Measurements from ENCODE around the gene CA14.
"Not testable (repeated sequence)": the region's sequence is repeated elsewhere in the genome, so short reads cannot be mapped to it uniquely, and the experiment has no call there.

CA14 gene

DNA sequence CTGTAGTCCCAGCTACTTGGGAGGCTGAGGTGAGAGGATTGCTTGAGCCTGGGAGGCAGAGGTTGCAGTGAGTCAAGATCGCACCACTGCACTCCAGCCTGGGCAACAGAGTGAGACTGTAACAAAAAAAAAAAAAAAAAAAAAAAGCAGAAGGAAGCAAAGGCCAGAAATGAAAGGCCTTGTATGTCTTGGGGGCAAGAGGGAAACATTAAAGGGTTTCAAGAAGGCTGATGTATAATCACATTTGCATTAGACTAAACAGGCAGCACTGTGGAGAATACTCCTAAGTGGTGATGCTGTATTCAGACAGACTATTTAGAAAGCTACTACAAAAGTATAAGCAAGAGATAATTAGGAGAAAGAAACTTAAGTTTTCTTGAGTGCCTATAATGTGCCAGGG lies 32.0 kb upstream of the CA14 start:
- Histone ChIP-seq H3K9me3 (ENCODE audit: insufficient read depth, low read depth, low read length) (no peaks in the 10 kb centered on the region), H3K27me3 (ENCODE audit: insufficient read depth, low read length) (no peaks in the 10 kb centered on the region), H3K4me1 (ENCODE audit: insufficient read depth, low read length) (no peaks in the 10 kb centered on the region), H3K9ac (ENCODE audit: low read depth, low read length) (no peak overlapping the region), H3K36me3 (ENCODE audit: insufficient read depth, low read length) (peaks cover 88% of the 10 kb centered on the region), H3K27ac (ENCODE audit: low read depth, low read length) (no peak overlapping the region), H3K4me3 (ENCODE audit: low read length) (no peak overlapping the region)
- 83% methylated on average over 1 of the region's 1 CpG for WGBS

GRCh38 chr1:150226486-150226885 lies 31.1 kb upstream of the CA14 start:
- whole genome bisulfite sequencing: 93% methylated on average over 1 of the region's 2 CpGs
- Histone ChIP-seq H3K9ac (ENCODE audit: low read depth, low read length) (no peak overlapping the region), H3K27me3 (ENCODE audit: insufficient read depth, low read length) (no peaks in the 10 kb centered on the region), H3K4me1 (ENCODE audit: insufficient read depth, low read length) (no peaks in the 10 kb centered on the region), H3K27ac (ENCODE audit: low read depth, low read length) (no peak overlapping the region), H3K36me3 (ENCODE audit: insufficient read depth, low read length) (peaks cover 90% of the 10 kb centered on the region), H3K4me3 (ENCODE audit: low read length) (no peak overlapping the region), H3K9me3 (ENCODE audit: insufficient read depth, low read depth, low read length) (no peaks in the 10 kb centered on the region)

DNA sequence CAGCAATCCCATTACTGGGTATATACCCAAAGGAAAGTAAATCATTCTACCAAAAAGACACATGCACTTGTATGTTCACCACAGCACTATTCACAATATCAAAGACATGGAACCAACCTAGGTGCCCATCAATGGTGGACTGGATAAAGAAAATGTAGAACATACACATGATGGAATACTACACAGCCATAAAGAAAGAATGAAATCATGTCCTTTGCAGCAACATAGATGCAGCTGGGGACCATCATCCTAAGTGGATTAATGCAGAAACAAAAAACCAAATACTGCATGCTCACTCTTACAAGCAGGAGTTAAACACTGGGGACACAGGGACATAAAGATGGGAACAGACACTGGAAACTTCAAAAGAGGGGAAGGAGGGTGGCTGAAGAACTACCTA lies 30.3 kb upstream of the CA14 start:
- Histone ChIP-seq H3K4me3 (ENCODE audit: low read length) (no peak overlapping the region), H3K27ac (ENCODE audit: low read depth, low read length) (no peak overlapping the region), H3K4me1 (ENCODE audit: insufficient read depth, low read length) (no peaks in the 10 kb centered on the region), H3K9ac (ENCODE audit: low read depth, low read length) (no peak overlapping the region), H3K9me3 (ENCODE audit: insufficient read depth, low read depth, low read length) (no peaks in the 10 kb centered on the region), H3K27me3 (ENCODE audit: insufficient read depth, low read length) (no peaks in the 10 kb centered on the region), H3K36me3 (ENCODE audit: insufficient read depth, low read length) (peaks cover 89% of the 10 kb centered on the region)

DNA sequence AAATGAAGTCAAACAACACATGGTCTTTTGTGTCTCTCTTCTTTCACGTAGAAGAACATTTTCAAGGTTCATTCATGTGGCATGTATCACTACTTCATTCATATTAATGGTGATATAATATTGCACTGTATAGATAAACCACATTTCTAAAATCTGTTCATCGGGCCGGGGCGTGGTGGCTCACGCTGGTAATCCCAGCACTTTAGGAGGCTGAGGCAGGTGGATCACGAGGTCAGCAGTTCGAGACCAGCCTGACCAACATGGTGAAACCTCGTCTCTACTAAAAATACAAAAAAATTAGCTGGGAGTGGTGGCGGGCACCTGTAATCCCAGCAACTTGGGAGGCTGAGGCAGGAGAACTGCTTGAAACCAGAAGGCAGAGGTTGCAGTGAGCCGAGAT lies 29.3 kb upstream of the CA14 start:
- H3K27ac ChIP-seq (ENCODE audit: low read depth, low read length); H3K27me3 ChIP-seq (ENCODE audit: insufficient read depth, low read length); H3K4me1 ChIP-seq (ENCODE audit: insufficient read depth, low read length); H3K9ac ChIP-seq (ENCODE audit: low read depth, low read length); H3K9me3 ChIP-seq (ENCODE audit: insufficient read depth, low read depth, low read length); H3K4me3 ChIP-seq (ENCODE audit: low read length): not testable (repeated sequence)
- WGBS: 96% methylated on average over 10 of the region's 10 CpGs
- H3K36me3 ChIP-seq (ENCODE audit: insufficient read depth, low read length): peaks cover 80% of the 10 kb centered on the region

GRCh38 chr1:150232921-150233320 lies 24.7 kb upstream of the CA14 start:
- peaks cover 40% of the 10 kb centered on the region for H3K36me3 ChIP-seq (ENCODE audit: insufficient read depth, low read length)
- not testable (repeated sequence) for H3K9me3 ChIP-seq (ENCODE audit: insufficient read depth, low read depth, low read length); H3K9ac ChIP-seq (ENCODE audit: low read depth, low read length); H3K27ac ChIP-seq (ENCODE audit: low read depth, low read length); H3K4me3 ChIP-seq (ENCODE audit: low read length); H3K27me3 ChIP-seq (ENCODE audit: insufficient read depth, low read length)
- 94% methylated on average over 10 of the region's 10 CpGs for WGBS
- H3K4me1 ChIP-seq (ENCODE audit: insufficient read depth, low read length): peaks cover 19% of the 10 kb centered on the region

- WGBS: 50% methylated on average over 8 of the region's 15 CpGs
- peak overlapping the region; percentile 97 for H3K9ac ChIP-seq (ENCODE audit: low read depth, low read length)
- H3K36me3 ChIP-seq (ENCODE audit: insufficient read depth, low read length): peaks cover 34% of the 10 kb centered on the region
- H3K4me1 ChIP-seq (ENCODE audit: insufficient read depth, low read length): peaks cover 19% of the 10 kb centered on the region
- H3K27ac ChIP-seq (ENCODE audit: low read depth, low read length): peak overlapping the region; percentile 32; the same call in 1 of the 2 replicates
- peak overlapping the region; percentile 92 for H3K4me3 ChIP-seq (ENCODE audit: low read length)
- no peaks in the 10 kb centered on the region for H3K27me3 ChIP-seq (ENCODE audit: insufficient read depth, low read length)
- no peaks in the 10 kb centered on the region for H3K9me3 ChIP-seq (ENCODE audit: insufficient read depth, low read depth, low read length)
These were observed 23.9 kb upstream of the CA14 start for GRCh38 chr1:150233359-150234308.

DNA sequence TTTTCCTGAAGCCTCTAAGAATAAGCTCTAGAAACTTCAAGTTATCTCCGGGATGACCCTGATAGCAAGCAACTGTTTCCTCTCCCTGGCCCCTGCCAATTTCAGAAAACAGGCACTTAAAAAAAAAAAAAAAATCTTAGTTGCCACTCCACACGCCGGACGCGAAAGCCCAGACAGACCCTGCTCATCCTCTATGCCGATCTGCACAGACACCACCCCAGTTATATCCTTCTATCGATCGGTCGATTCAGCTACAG lies 23.3 kb upstream of the CA14 start:
- Histone ChIP-seq H3K9ac (ENCODE audit: low read depth, low read length) (peak overlapping the region; percentile 97), H3K4me3 (ENCODE audit: low read length) (peak overlapping the region; percentile 92), H3K27me3 (ENCODE audit: insufficient read depth, low read length) (no peaks in the 10 kb centered on the region), H3K9me3 (ENCODE audit: insufficient read depth, low read depth, low read length) (no peaks in the 10 kb centered on the region), H3K36me3 (ENCODE audit: insufficient read depth, low read length) (peaks cover 28% of the 10 kb centered on the region), H3K4me1 (ENCODE audit: insufficient read depth, low read length) (peaks cover 19% of the 10 kb centered on the region), H3K27ac (ENCODE audit: low read depth, low read length) (peak overlapping the region; percentile 91)
- under 1% methylated on average over 9 of the region's 9 CpGs for WGBS

DNA sequence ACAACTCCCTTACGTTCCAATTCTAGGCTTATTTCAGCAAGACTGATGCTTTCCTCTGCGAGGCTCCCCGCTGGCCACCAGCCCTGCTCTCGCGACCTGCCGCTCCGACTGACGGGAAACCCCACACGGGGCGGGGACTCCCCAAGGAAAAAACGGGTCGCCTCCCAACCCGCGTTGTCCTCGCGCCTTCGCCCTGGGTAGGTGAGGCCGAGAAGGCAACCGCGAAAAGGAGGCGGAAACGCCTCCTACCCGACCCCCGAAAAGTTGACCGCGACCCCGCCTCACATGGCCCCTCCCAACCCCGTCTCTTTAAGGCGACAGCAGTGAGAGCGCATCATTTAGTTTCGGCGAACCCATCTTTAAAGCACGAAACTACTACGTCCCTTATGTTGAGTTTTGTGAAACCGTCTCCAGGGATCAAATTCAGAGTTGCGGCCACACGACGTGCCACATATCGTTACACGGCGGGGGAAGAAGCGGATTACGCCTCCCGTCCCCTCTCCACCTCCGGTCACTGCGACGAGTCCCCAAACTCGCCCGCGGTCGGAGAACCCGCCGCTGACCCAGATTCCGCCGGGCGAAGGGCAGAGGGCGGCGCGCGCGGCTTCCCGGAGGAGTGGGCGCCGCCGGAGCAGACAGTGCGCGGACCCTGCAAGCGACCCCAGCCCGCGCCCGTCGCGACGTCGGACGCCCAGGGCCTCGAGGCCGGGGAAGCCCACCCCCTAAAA lies 22.8 kb upstream of the CA14 start:
- Histone ChIP-seq H3K27me3 (ENCODE audit: insufficient read depth, low read length) (no peaks in the 10 kb centered on the region), H3K9me3 (ENCODE audit: insufficient read depth, low read depth, low read length) (no peaks in the 10 kb centered on the region), H3K27ac (ENCODE audit: low read depth, low read length) (peak overlapping the region; percentile 91), H3K36me3 (ENCODE audit: insufficient read depth, low read length) (peaks cover 23% of the 10 kb centered on the region), H3K4me3 (ENCODE audit: low read length) (peak overlapping the region; percentile 92), H3K4me1 (ENCODE audit: insufficient read depth, low read length) (peaks cover 19% of the 10 kb centered on the region), H3K9ac (ENCODE audit: low read depth, low read length) (peak overlapping the region; percentile 97)
- WGBS: under 1% methylated on average over 78 of the region's 78 CpGs

- under 1% methylated on average over 25 of the region's 27 CpGs for WGBS
- H3K9ac ChIP-seq (ENCODE audit: low read depth, low read length): peak overlapping the region; percentile 97
- H3K27me3 ChIP-seq (ENCODE audit: insufficient read depth, low read length): no peaks in the 10 kb centered on the region
- no peaks in the 10 kb centered on the region for H3K9me3 ChIP-seq (ENCODE audit: insufficient read depth, low read depth, low read length)
- H3K4me1 ChIP-seq (ENCODE audit: insufficient read depth, low read length): peaks cover 19% of the 10 kb centered on the region
- H3K4me3 ChIP-seq (ENCODE audit: low read length): peak overlapping the region; percentile 92
- H3K27ac ChIP-seq (ENCODE audit: low read depth, low read length): peak overlapping the region; percentile 91
- peaks cover 17% of the 10 kb centered on the region for H3K36me3 ChIP-seq (ENCODE audit: insufficient read depth, low read length)
These were observed 22.2 kb upstream of the CA14 start for GRCh38 chr1:150235294-150235851.

DNA sequence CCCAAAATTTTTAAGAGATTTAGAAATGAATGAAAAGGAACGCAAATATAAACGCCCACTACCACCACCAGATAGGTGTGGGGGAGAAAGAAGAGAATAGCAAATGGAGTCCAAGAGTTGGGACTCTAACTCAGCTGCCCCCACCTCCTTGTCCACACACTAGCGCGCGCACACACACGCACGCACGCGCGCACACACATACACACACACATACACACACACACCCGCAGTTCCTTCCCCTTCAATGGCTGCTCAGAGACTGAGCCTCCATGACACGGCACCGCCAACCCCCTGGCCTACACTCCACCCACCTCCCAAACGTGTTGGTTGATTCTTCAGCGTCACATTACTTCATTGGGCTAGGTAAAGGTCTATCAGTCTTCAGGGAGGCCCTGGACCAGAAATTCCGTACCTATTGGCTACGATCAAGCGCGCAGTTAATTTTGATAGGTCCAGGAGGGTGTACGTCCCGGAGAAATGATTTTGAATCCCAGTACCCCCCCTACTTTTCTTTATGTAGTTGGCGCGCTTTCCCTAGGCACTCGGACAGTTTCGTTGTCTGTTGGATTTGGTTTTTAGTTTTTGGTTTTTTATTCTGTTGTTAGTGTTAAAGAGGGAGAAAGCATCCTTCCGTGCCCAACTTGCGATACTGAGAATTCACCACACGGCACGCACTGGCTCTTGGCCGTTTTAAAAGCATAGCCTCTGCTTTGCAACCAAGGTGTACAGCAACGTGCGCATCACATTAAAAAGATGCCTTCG lies 21.5 kb upstream of the CA14 start, which contains the start of gene ANP32E:
Gene ANP32E (minus strand): TSS at position 261 of the 762 bp plus-strand sequence. CDS start 326 bp downstream, outside the sequence.
- under 1% methylated on average over 31 of the region's 33 CpGs for WGBS
- H3K9me3 ChIP-seq (ENCODE audit: insufficient read depth, low read depth, low read length): no peaks in the 10 kb centered on the region
- peak within 1 kb of the TSS; percentile 93 for H3K27ac ChIP-seq (ENCODE audit: low read depth, low read length)

More for the DNA sequence above, 21.5 kb upstream of the CA14 start, which contains the start of gene ANP32E:
- no peaks in the 10 kb centered on the region for H3K27me3 ChIP-seq (ENCODE audit: insufficient read depth, low read length)
- H3K36me3 ChIP-seq (ENCODE audit: insufficient read depth, low read length): peaks cover 11% of the 10 kb centered on the region
- H3K4me1 ChIP-seq (ENCODE audit: insufficient read depth, low read length): peaks cover 19% of the 10 kb centered on the region
- H3K4me3 ChIP-seq (ENCODE audit: low read length): peak within 1 kb of the TSS; percentile 92
- H3K9ac ChIP-seq (ENCODE audit: low read depth, low read length): peak within 1 kb of the TSS; percentile 97

Data from HUES64 (cell line).